CD4-positive, alpha-beta T cell (primary cell): ENCODE measurements around the gene TRDMT1. TPM values are rescaled to one million over a fixed set of nuclear protein-coding genes. Genes with fewer than 3 reads are reported as not detected.

Source experiments
- ATAC-seq: fragments of 200-7000 bp; cut with Tn5 transposase; one replicate; pipeline ENCODE4 v1.10.0; 2022; ENCODE audit warnings: mild to moderate bottlenecking; ENCODE audit not compliant: poor library complexity
- CTCF ChIA-PET: fragments of 350-600 bp; sonication (Branson Sonifier 250); formaldehyde crosslinking; loops from one replicate; lab custom pipeline; 2021; ENCODE audit warnings: antibody characterized with exemption, inconsistent platforms; lab: Charles Lee
- POLR2A ChIA-PET: fragments of 350-600 bp; sonication (Branson Sonifier 250); formaldehyde crosslinking; loops from one replicate; lab custom pipeline; 2021; ENCODE audit warnings: antibody characterized with exemption, inconsistent platforms; lab: Charles Lee
- DNase-seq, 14 experiments: peaks; one replicate each; pipeline ENCODE4 v3.0.0-alpha.2; 2013 to 2020; ENCODE audit warnings: mixed read lengths in 2 of 14
- H3K27ac ChIP-seq, 2 donors: one replicate each; pipeline versions ENCODE4 v1.5.1 to v1.7.0; 2013; ENCODE audit warnings: low read length in 2 of 2, low read depth in 1 of 2, mild to moderate bottlenecking in 1 of 2
- H3K27me3 ChIP-seq, 2 experiments: 1 replicate in 1 of 2; 2 replicates in 1 of 2; pipeline versions ENCODE4 v1.6.1 to v1.7.0; 2013; ENCODE audit warnings: low read length in 2 of 2, control low read depth in 1 of 2, mild to moderate bottlenecking in 1 of 2, moderate library complexity in 1 of 2; ENCODE audit not compliant: insufficient read depth in 2 of 2, control insufficient read depth in 1 of 2
- H3K36me3 ChIP-seq: one replicate; pipeline ENCODE4 v1.6.1; 2013; ENCODE audit warnings: low read length, control low read depth; ENCODE audit not compliant: insufficient read depth
- H3K4me1 ChIP-seq: one replicate; pipeline ENCODE4 v1.6.1; 2013; ENCODE audit warnings: low read length, control low read depth; ENCODE audit not compliant: insufficient read depth
- H3K4me3 ChIP-seq: one replicate; pipeline ENCODE4 v1.5.1; 2013; ENCODE audit warnings: mild to moderate bottlenecking, low read length, moderate library complexity
- H3K9me3 ChIP-seq, 2 experiments: 1 replicate in 1 of 2; 2 replicates in 1 of 2; pipeline versions ENCODE4 v1.6.1 to v1.7.0; 2013; ENCODE audit warnings: low read length in 2 of 2, mild to moderate bottlenecking in 2 of 2, control low read depth in 1 of 2, moderate library complexity in 1 of 2; ENCODE audit not compliant: control insufficient read depth in 1 of 2, insufficient read depth in 1 of 2
- H3K27ac Mint-ChIP-seq: one replicate; pipeline ENCODE4 v1.8.0; 2020; ENCODE audit warnings: mixed read lengths
- H3K27me3 Mint-ChIP-seq: one replicate; pipeline ENCODE4 v1.8.0; 2021; ENCODE audit warnings: mixed read lengths
- H3K36me3 Mint-ChIP-seq: one replicate; pipeline ENCODE4 v1.8.0; 2021; ENCODE audit warnings: low read depth, mixed read lengths
- H3K4me1 Mint-ChIP-seq: one replicate; pipeline ENCODE4 v1.8.0; 2021; ENCODE audit warnings: low read depth, mixed read lengths
- H3K4me3 Mint-ChIP-seq: one replicate; pipeline ENCODE4 v1.8.0; 2020; ENCODE audit warnings: mild to moderate bottlenecking, mixed read lengths
- H3K9me3 Mint-ChIP-seq: one replicate; pipeline ENCODE4 v1.8.0; 2020; ENCODE audit warnings: mixed read lengths
- intact Hi-C, 2 experiments: fragments of 100-400 bp; cut with DNase I in 1 of 2; cut with micrococcal nuclease in 1 of 2; formaldehyde crosslinking; loops; one replicate each; pipeline versions ENCODE4 v1.15.1 to v1.9.0; 2023 to 2025; cut with DNase I, micrococcal nuclease
- total RNA-seq, 174 experiments: library from RNA in 2 of 174; stranded (reverse) in 2 of 174; gene quantifications; one replicate each; pipeline ENCODE4 v1.2.3 and lab custom pipeline; 2021 to 2026
- TF ChIP-seq, protein P1 (sequence below): fragments of 200-600 bp; IDR thresholded peaks from one replicate; pipeline ENCODE4 v1.8.0; 2022; ENCODE audit warnings: antibody characterized with exemption, mild to moderate bottlenecking

TRDMT1 gene
- total RNA-seq, 2 experiments from 2014 or later = 20.3 to 21.3 TPM

DNA sequence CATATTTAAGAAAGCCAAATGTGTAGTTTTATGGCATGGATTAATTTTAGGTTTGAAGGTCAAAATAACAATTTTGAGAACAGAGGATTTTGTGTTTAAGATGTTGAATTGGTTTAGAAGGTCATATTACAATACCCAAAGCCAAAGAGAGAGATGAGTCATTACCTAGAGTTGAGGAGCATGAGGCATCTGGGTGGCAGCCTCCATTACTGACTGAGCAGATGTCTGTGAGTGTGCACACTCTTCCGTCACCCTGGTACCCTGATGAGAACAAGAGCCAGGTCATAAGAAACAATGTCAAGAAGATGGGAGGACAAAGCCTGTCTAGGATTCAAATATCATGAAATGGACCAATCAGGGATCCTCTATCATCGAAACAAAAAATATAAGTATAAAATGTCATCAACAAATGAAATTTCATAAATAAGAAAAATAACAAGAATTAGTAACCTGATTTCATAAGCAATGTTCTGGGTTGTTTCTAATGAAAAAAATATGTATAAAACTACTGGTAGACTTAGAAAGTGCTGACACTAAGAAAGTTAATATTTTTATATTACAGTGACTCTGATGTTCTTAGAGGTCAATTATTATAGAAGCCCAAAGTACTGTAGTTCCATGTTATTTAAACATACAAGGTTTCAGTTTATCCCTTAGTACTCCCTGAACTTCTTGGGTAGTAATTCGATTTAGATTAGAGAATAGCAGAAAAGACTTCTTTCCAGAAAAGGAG is 91.8 kb downstream of the TRDMT1 start:
- H3K4me3 ChIP-seq = no peak overlapping the region
- H3K27ac ChIP-seq = no peak overlapping the region
- peak in 2 of 14 experiments; percentile 14 to 24 for DNase-seq
- intact Hi-C loops = loop anchor here in 1 of 2 experiments (5.0 kb wide), 1 partner anchor 172 kb away; no protein-coding TSS in a partner anchor
- Mint-ChIP-seq H3K4me3 (no peak overlapping the region), H3K4me1 (peaks cover 7% of the 10 kb centered on the region), H3K9me3 (no peaks in the 10 kb centered on the region), H3K36me3 (peaks cover 45% of the 10 kb centered on the region), H3K27me3 (no peaks in the 10 kb centered on the region), H3K27ac (no peak overlapping the region)
- CTCF ChIA-PET = no interaction called here
- no peaks in the 10 kb centered on the region for H3K9me3 ChIP-seq
- POLR2A ChIA-PET = no interaction called here
- no peaks in the 10 kb centered on the region for H3K4me1 ChIP-seq
- no peaks in the 10 kb centered on the region for H3K27me3 ChIP-seq
- H3K36me3 ChIP-seq = no peaks in the 10 kb centered on the region
- no peak for ATAC-seq
- TF ChIP-seq, protein P1, sequence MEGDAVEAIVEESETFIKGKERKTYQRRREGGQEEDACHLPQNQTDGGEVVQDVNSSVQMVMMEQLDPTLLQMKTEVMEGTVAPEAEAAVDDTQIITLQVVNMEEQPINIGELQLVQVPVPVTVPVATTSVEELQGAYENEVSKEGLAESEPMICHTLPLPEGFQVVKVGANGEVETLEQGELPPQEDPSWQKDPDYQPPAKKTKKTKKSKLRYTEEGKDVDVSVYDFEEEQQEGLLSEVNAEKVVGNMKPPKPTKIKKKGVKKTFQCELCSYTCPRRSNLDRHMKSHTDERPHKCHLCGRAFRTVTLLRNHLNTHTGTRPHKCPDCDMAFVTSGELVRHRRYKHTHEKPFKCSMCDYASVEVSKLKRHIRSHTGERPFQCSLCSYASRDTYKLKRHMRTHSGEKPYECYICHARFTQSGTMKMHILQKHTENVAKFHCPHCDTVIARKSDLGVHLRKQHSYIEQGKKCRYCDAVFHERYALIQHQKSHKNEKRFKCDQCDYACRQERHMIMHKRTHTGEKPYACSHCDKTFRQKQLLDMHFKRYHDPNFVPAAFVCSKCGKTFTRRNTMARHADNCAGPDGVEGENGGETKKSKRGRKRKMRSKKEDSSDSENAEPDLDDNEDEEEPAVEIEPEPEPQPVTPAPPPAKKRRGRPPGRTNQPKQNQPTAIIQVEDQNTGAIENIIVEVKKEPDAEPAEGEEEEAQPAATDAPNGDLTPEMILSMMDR = no peak

DNA sequence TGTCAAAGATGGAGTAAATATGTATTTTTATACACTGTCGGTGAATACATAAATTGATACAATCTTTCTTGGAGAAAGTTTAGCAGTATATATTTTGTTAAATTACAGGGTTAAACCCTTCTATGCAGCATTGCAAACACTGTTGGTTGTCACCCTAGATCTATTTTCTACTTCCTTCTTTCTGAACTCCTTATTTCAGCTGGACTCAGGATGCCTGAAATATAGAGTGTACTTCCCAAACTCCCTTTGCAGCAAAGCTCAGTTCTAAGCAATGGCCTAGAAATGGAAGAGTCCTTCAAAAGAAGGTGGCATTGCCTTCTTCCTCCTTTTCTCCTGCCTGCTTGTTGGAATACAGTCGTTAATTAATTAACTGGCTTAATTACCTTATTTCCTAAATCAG is 92.4 kb downstream of the TRDMT1 start:
- no peaks in the 10 kb centered on the region for H3K9me3 ChIP-seq
- no peak for ATAC-seq
- H3K36me3 ChIP-seq = peaks cover 3% of the 10 kb centered on the region
- no peak overlapping the region for H3K4me3 ChIP-seq
- no peak overlapping the region for H3K27ac ChIP-seq
- DNase-seq = no peak
- Mint-ChIP-seq H3K36me3 (peaks cover 43% of the 10 kb centered on the region), H3K27me3 (no peaks in the 10 kb centered on the region), H3K27ac (no peak overlapping the region), H3K4me3 (no peak overlapping the region), H3K9me3 (no peaks in the 10 kb centered on the region), H3K4me1 (peaks cover 5% of the 10 kb centered on the region)
- ChIA-PET POLR2A (no interaction called here), CTCF (no interaction called here)
- no peaks in the 10 kb centered on the region for H3K4me1 ChIP-seq
- H3K27me3 ChIP-seq = no peaks in the 10 kb centered on the region
- TF ChIP-seq, protein P1 = no peak
- intact Hi-C loops = no loop called here

DNA sequence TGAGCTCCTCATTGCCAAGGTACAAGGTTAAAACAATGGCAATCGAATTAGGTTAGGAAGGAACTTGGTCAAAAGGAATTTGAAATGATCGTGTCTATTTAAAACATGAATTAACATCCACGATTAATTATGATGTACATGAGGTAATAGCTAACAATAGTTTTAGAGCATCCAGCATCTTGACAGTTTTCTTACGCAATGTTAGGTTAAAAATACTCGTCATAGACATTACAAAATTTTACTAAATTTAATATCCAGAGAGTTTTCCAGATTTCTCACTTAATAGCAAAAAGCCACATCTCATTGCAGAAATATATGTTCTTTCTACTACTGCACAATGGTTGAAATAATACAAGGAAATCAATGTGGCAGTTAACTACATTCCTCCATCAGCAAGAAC is 94.5 kb downstream of the TRDMT1 start:
- intact Hi-C loops = no loop called here
- ATAC-seq = no peak
- Histone ChIP-seq H3K9me3 (no peaks in the 10 kb centered on the region), H3K4me3 (no peak overlapping the region), H3K27ac (no peak overlapping the region), H3K4me1 (no peaks in the 10 kb centered on the region), H3K27me3 (no peaks in the 10 kb centered on the region), H3K36me3 (peaks cover 6% of the 10 kb centered on the region)
- Mint-ChIP-seq H3K4me1 (no peaks in the 10 kb centered on the region), H3K9me3 (no peaks in the 10 kb centered on the region), H3K4me3 (no peak overlapping the region), H3K27ac (no peak overlapping the region), H3K36me3 (peaks cover 45% of the 10 kb centered on the region), H3K27me3 (no peaks in the 10 kb centered on the region)
- TF ChIP-seq, protein P1 = no peak
- no peak for DNase-seq
- ChIA-PET POLR2A (no interaction called here), CTCF (no interaction called here)
